NB4 (cell line): ENCODE measurements around the gene KAT6B.

Source experiments
- DNase-seq: peaks from one replicate; pipeline ENCODE4 v3.0.0; 2010; ENCODE audit warnings: low read depth
- H3K4me3 ChIP-seq: one replicate; pipeline ENCODE4 v1.5.1; 2011; ENCODE audit warnings: mild to moderate bottlenecking, low read depth, low read length, moderate library complexity
- CTCF ChIP-seq: IDR thresholded peaks from one replicate; pipeline ENCODE4 v1.5.1; 2012; ENCODE audit warnings: low read depth, low read length
- MYC ChIP-seq: IDR thresholded peaks from 2 replicates; pipeline ENCODE4 v1.6.1; 2011; ENCODE audit warnings: low read depth, low read length
- POLR2A ChIP-seq: IDR thresholded peaks from 2 replicates; pipeline ENCODE4 v1.6.1; 2011; ENCODE audit warnings: mild to moderate bottlenecking; ENCODE audit not compliant: insufficient read length; ENCODE audit errors: extremely low read depth
- TF ChIP-seq, protein P1 (sequence below): IDR thresholded peaks from 2 replicates; pipeline ENCODE4 v1.6.1; 2011; ENCODE audit warnings: low read depth, low read length

The KAT6B gene

GRCh38 chr10:74808501-74808900 is 17.9 kb upstream of the KAT6B start:
- no peak for TF ChIP-seq MYC
- no peak overlapping the region for H3K4me3 ChIP-seq
- DNase-seq, result no peak

DNA sequence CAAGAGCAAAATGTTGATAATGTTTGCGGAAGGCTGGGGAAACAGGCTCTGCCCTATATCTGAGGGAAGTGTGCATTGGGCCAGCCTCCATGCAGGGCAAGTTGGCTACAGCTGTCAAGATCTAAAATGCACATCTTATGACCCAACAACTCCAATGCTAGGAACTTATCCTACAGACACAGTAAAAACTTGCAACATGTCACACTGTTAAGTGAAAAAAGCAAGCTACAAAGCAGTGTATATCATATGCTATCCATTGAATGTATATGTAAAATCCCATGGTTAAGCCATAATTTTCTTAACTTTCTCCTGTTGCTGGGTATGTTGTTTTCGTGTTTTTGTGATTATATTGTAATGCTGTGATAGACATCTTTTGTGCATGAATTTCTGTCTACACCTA is 16.3 kb upstream of the KAT6B start:
- H3K4me3 ChIP-seq, result no peak overlapping the region
- TF ChIP-seq CTCF, result no peak
- TF ChIP-seq POLR2A, result no peak
- TF ChIP-seq MYC, result no peak
- TF ChIP-seq, protein P1, sequence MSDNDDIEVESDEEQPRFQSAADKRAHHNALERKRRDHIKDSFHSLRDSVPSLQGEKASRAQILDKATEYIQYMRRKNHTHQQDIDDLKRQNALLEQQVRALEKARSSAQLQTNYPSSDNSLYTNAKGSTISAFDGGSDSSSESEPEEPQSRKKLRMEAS, result no peak
- DNase-seq, result no peak

DNA sequence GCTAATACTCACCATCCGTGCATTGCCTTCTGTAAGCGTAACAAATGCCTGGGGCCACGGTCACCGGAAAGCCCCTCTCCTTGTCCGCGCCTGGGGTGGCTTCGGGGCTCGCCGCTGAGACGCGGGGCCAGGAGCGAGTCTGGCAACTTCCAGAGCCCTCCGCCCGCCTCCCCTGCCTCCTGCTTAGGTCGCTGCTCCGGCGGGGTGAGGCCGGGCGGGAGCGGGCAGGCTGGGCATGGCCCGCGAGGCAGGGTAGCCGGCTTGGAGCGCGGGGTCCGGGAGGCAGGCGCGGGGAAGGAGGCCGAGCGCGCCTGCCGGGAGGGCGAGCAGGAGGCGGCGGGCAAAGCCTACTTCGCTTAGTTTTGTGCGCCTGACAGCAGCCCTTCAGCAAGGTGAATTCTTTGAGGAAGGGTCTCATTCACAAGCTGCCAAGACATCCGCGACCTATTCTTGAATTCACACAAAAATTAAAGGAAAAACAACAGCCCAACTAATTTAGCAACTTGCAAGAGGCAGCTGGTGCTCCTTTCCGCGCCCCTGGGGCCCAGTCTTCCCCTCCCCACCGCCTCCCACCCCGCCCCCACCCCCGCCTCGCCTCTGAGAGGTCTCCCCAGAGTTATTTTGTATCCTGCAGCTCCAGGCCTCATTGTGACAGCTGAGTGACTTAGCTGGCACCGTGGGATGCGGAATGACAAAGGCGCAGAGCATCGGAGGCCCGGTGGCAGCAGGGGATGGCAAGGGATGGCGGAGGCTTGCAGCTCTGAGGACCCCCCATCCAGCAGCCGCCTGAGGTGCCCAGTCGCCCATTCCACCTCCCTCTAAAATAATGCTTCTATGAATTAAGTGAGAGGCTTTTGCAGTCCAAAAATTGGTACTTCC is 12.8 kb upstream of the KAT6B start:
- no peak for DNase-seq
- TF ChIP-seq POLR2A (no peak), CTCF (no peak), MYC (no peak)
- TF ChIP-seq, protein P1, result no peak
- H3K4me3 ChIP-seq, result no peak overlapping the region

DNA sequence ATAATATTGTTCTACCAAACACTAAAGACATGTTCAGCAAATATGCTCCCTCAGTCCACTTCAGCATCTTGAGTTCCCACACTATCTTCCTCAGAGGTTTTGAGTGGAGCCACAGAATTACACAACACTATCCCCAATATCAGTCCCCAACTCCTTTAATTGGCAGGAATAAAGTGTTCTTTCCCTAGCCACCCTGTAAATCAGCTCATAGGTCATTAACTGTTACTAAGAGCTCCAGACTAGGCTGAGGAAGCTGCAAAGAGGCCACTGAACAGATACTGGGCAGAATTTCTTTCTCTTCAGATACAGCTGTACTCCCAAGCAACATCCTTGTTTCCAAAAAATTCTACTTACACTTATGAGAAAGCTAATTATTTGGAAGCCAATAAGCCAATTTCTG is 11.6 kb upstream of the KAT6B start:
- TF ChIP-seq, protein P1, result no peak
- TF ChIP-seq MYC, result no peak
- no peak for TF ChIP-seq POLR2A
- no peak for TF ChIP-seq CTCF
- DNase-seq, result no peak
- no peak overlapping the region for H3K4me3 ChIP-seq

DNA sequence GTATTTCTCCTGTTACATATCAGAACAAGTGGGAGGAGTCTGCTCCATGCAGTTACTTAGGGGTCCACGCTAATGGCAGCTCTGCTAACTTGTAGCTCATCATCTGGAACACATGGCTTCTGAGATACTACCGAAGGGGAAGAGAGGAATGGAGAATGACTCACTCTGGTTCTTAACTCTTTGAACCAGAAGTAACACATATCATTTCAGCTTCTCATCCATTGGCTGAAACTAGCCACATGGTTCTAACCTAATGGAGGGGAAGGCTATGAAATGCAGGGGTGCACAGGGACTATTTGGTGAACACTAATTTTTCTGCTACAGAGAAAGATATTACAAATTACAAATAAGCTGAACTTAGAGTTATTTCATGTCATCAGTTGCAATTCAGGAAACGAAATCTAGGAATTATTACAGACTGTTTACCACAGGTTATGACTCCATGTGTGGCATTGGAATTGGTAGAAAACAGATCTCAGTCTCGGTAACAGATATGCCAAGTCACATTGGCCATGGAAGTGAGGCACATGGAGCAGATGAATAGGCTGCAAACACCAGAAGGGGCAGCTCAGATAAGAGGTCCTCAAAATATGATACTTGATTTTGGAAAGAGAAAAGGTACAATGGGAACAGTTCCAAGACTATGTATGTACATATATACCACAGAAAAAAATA is 9.4 kb upstream of the KAT6B start:
- TF ChIP-seq, protein P1, result no peak; the same call in 1 of the 2 replicates
- no peak for TF ChIP-seq CTCF
- TF ChIP-seq MYC, result no peak
- no peak for TF ChIP-seq POLR2A
- no peak overlapping the region for H3K4me3 ChIP-seq
- DNase-seq, result peak; percentile 19

DNA sequence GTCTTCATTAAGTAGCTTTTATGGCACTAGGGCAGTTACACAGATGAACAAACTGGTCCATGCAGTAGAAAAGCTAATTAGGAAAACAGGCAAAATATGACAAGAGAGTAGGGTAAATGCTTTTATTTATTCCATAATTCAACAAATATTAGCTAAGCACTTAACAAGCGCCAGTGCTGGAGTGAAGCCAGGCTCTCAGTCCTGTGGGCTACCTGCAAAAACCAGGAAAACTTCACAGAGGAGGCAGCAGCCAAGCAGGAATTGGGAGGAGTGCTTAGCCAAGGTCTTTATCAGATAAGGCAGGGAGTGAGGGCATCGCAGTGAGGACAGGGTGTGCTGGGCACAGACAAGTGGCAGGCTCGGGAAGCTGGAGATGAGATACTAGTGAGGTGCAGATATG is 4.9 kb upstream of the KAT6B start:
- DNase-seq, result no peak
- no peak overlapping the region for H3K4me3 ChIP-seq
- TF ChIP-seq MYC (no peak), POLR2A (no peak), CTCF (no peak)
- TF ChIP-seq, protein P1, result no peak
